C4-2B (cell line): ENCODE measurements around the gene SLC2A5.

ENCODE experiments used
- CTCF ChIP-seq: fragments of 450-650 bp; conservative IDR thresholded peaks from 2 replicates; pipeline ENCODE4 v1.5.1; 2017; ENCODE audit warnings: mild to moderate bottlenecking
- ZFX ChIP-seq: fragments of 450-650 bp; IDR thresholded peaks from 2 replicates; pipeline ENCODE4 v1.6.1; 2017

GRCh38 chr1:9059891-9060744 lies 9.3 kb downstream of the SLC2A5 start:
- TF ChIP-seq CTCF, result no peak
- TF ChIP-seq ZFX, result no peak
